B cell (primary cell): ENCODE measurements around the gene TGFBR3L.

Source experiments
- CTCF ChIP-seq: fragments of 200-600 bp; IDR thresholded peaks from one replicate; pipeline ENCODE4 v1.8.0; 2022; ENCODE audit warnings: antibody characterized with exemption, mild to moderate bottlenecking
- EZH2 ChIP-seq: IDR thresholded peaks from 2 replicates; pipeline ENCODE4 v1.6.1; 2012; ENCODE audit warnings: borderline replicate concordance, low read depth, mild to moderate bottlenecking, moderate library complexity, low read length; ENCODE audit not compliant: insufficient read depth, poor library complexity, severe bottlenecking

- TF ChIP-seq CTCF (no peak), EZH2 (no peak)
These were observed 4.2 kb downstream of the TGFBR3L start for GRCh38 chr19:7918615-7919421.
